Naive B cell (primary cell): ENCODE measurements around the gene NOTCH2. TPM values are rescaled to one million over a fixed set of nuclear protein-coding genes. Genes with fewer than 3 reads are reported as not detected.
"Not testable (repeated sequence)": the region's sequence is repeated elsewhere in the genome, so short reads cannot be mapped to it uniquely, and the experiment has no call there.

Experiments used
- ATAC-seq, 2 donors: fragments of 150-1000 bp; cut with Tn5 transposase; 2 replicates each; pipeline ENCODE4 v1.10.0; 2021; ENCODE audit warnings: low read depth in 2 of 2, mild to moderate bottlenecking in 2 of 2, moderate library complexity in 2 of 2
- DNase-seq: peaks from one replicate; pipeline ENCODE4 v3.0.0; 2022
- H3K27ac Mint-ChIP-seq, 6 donors: one replicate each; pipeline ENCODE4 v1.8.0; 2020 to 2022; ENCODE audit warnings: mild to moderate bottlenecking in 6 of 6, mixed read lengths in 6 of 6, moderate library complexity in 5 of 6, inconsistent platforms in 2 of 6
- H3K27me3 Mint-ChIP-seq, 3 donors: one replicate each; pipeline ENCODE4 v1.8.0; 2021 to 2022; ENCODE audit warnings: mixed read lengths in 3 of 3, mild to moderate bottlenecking in 1 of 3
- H3K36me3 Mint-ChIP-seq, 2 donors: one replicate each; pipeline ENCODE4 v1.8.0; 2020 to 2022; ENCODE audit warnings: mixed read lengths in 2 of 2, inconsistent platforms in 1 of 2, mild to moderate bottlenecking in 1 of 2
- H3K4me1 Mint-ChIP-seq, 3 donors: one replicate each; pipeline ENCODE4 v1.8.0; 2020 to 2022; ENCODE audit warnings: mixed read lengths in 3 of 3, inconsistent platforms in 1 of 3, mild to moderate bottlenecking in 1 of 3, moderate library complexity in 1 of 3
- H3K4me3 Mint-ChIP-seq, 8 donors: one replicate each; pipeline ENCODE4 v1.8.0; 2020 to 2022; ENCODE audit warnings: mild to moderate bottlenecking in 8 of 8, mixed read lengths in 8 of 8, moderate library complexity in 8 of 8, inconsistent platforms in 2 of 8
- H3K9me3 Mint-ChIP-seq, 7 donors: one replicate each; pipeline ENCODE4 v1.8.0; 2020 to 2022; ENCODE audit warnings: mixed read lengths in 7 of 7, mild to moderate bottlenecking in 5 of 7, inconsistent platforms in 2 of 7, moderate library complexity in 1 of 7
- polyA plus RNA-seq, 6 donors: library from polyadenylated mRNA; unstranded; fragments of 300-500 nt; fragmentation: Illumina TruSeq; gene quantifications; one replicate each; pipeline ENCODE4 v1.2.3, GENCODE V29; 2021; ENCODE audit warnings: low read depth in 6 of 6

NOTCH2 gene
- polyA plus RNA-seq, 6 donors from 2014 or later, result 45.8 to 70.9 (median 64.7) TPM

- H3K9me3 Mint-ChIP-seq, H3K4me3 Mint-ChIP-seq, ATAC-seq, DNase-seq, H3K27me3 Mint-ChIP-seq: not testable (repeated sequence)
- Mint-ChIP-seq H3K27ac (peak overlapping the region in 2 of 6 donors; percentile 27 to 69), H3K4me1 (peaks cover 5 to 32% (median 18%) of the 10 kb centered on the region in 3 donors), H3K36me3 (peaks cover 24 to 28% of the 10 kb centered on the region in 2 donors)
Measured at GRCh38 chr1:119977113-119977736, 92.2 kb downstream of the NOTCH2 start.

- H3K4me3 Mint-ChIP-seq, ATAC-seq, H3K27ac Mint-ChIP-seq, DNase-seq, H3K9me3 Mint-ChIP-seq, H3K27me3 Mint-ChIP-seq: not testable (repeated sequence)
- Mint-ChIP-seq H3K4me1 (peaks cover 11 to 40% (median 27%) of the 10 kb centered on the region in 3 donors), H3K36me3 (peaks cover 24 to 40% of the 10 kb centered on the region in 2 donors)
Measured at GRCh38 chr1:119975582-119976254, 93.7 kb downstream of the NOTCH2 start.

DNA sequence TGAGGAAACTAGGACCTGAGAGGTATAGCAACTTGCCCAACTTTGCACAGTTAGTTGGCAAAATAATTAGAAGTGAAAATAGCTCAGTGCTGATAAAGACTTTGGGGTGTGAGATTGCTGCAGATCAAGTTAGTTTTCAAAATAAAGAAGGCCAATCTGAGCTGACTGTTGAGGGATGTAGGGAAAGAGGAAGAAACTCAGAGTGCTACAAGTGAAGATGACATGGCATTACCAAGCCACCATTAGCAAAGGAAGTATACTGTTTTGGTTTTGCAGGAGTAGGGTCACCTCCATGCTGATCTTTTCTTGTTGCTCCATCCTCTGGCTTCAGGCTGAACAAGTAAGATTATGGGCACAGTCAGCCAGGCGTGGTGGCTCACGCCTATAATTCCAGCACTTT is 94.5 kb downstream of the NOTCH2 start:
- DNase-seq (no peak), ATAC-seq (no peak)
- no peaks in the 10 kb centered on the region for H3K9me3 Mint-ChIP-seq
- peak overlapping the region in 1 of 6 donors; percentile 5 for H3K27ac Mint-ChIP-seq
- no peak overlapping the region for H3K4me3 Mint-ChIP-seq
- peaks cover 11 to 40% (median 27%) of the 10 kb centered on the region in 3 donors for H3K4me1 Mint-ChIP-seq
- no peaks in the 10 kb centered on the region for H3K27me3 Mint-ChIP-seq
- peaks cover 24 to 43% of the 10 kb centered on the region in 2 donors for H3K36me3 Mint-ChIP-seq

- Mint-ChIP-seq H3K27ac (no peak overlapping the region), H3K36me3 (peaks cover 24 to 49% of the 10 kb centered on the region in 2 donors)
Measured at GRCh38 chr1:119974013-119974412, 95.4 kb downstream of the NOTCH2 start.

GRCh38 chr1:119971710-119972570 is 97.5 kb downstream of the NOTCH2 start:
- H3K4me3 Mint-ChIP-seq, result no peak overlapping the region
- H3K27ac Mint-ChIP-seq, result peak overlapping the region in 2 of 6 donors; percentile 31 to 51
- no peaks in the 10 kb centered on the region for H3K27me3 Mint-ChIP-seq
- H3K9me3 Mint-ChIP-seq, result no peaks in the 10 kb centered on the region
- no peak for DNase-seq
- ATAC-seq, result no peak
- peaks cover 16 to 35% (median 19%) of the 10 kb centered on the region in 3 donors for H3K4me1 Mint-ChIP-seq
- H3K36me3 Mint-ChIP-seq, result peaks cover 19 to 41% of the 10 kb centered on the region in 2 donors

More at GRCh38 chr1:119974013-119974412, 95.4 kb downstream of the NOTCH2 start:
- DNase-seq (no peak), ATAC-seq (no peak)
- Mint-ChIP-seq H3K9me3 (no peaks in the 10 kb centered on the region), H3K4me1 (peaks cover 11 to 40% (median 27%) of the 10 kb centered on the region in 3 donors), H3K27me3 (no peaks in the 10 kb centered on the region), H3K4me3 (no peak overlapping the region)

- ATAC-seq, result no peak
- Mint-ChIP-seq H3K9me3 (no peaks in the 10 kb centered on the region), H3K36me3 (peaks cover 28 to 39% of the 10 kb centered on the region in 2 donors), H3K4me1 (peaks cover 11 to 16% (median 14%) of the 10 kb centered on the region in 3 donors), H3K27me3 (no peaks in the 10 kb centered on the region), H3K4me3 (no peak overlapping the region), H3K27ac (peak overlapping the region in 4 of 6 donors; percentile 19 to 86 (median 66))
- no peak for DNase-seq
Measured at GRCh38 chr1:119968601-119969000, 100.9 kb downstream of the NOTCH2 start.

GRCh38 chr1:119968068-119968492 is 101.4 kb downstream of the NOTCH2 start:
- DNase-seq (peak; percentile 65), ATAC-seq (peak; percentile 98 to 99)
- H3K36me3 Mint-ChIP-seq, result peaks cover 27 to 37% of the 10 kb centered on the region in 2 donors
- peak overlapping the region in 5 of 6 donors; percentile 8 to 86 (median 64) for H3K27ac Mint-ChIP-seq
- H3K4me1 Mint-ChIP-seq, result peaks cover 11 to 14% (median 14%) of the 10 kb centered on the region in 3 donors
- H3K9me3 Mint-ChIP-seq, result no peaks in the 10 kb centered on the region
- no peaks in the 10 kb centered on the region for H3K27me3 Mint-ChIP-seq
- H3K4me3 Mint-ChIP-seq, result no peak overlapping the region

DNA sequence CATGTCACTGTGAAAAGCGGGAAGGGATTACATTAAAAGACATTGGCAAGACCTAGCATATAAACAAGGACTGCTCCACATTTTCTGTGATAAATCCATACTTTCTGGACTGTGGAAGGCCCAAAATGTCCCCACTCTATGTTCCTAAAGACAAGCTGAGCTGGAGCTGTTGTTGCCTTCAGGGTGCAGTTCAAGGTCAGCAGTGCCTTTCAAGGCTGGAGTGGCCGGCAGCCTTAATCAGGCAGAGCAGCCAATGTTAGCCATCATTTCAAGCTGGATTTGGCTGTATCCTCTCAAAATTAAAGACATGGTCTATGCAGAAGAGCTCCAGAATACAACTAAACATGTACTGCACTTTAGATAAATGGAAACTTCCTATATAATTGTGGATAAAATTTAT is 102.8 kb downstream of the NOTCH2 start:
- H3K27me3 Mint-ChIP-seq, result no peaks in the 10 kb centered on the region
- H3K36me3 Mint-ChIP-seq, result peaks cover 36 to 38% of the 10 kb centered on the region in 2 donors
- H3K9me3 Mint-ChIP-seq, result no peaks in the 10 kb centered on the region
- H3K27ac Mint-ChIP-seq, result no peak overlapping the region
- H3K4me1 Mint-ChIP-seq, result peaks cover 9 to 15% (median 12%) of the 10 kb centered on the region in 3 donors
- ATAC-seq (no peak), DNase-seq (no peak)
- no peak overlapping the region for H3K4me3 Mint-ChIP-seq

DNA sequence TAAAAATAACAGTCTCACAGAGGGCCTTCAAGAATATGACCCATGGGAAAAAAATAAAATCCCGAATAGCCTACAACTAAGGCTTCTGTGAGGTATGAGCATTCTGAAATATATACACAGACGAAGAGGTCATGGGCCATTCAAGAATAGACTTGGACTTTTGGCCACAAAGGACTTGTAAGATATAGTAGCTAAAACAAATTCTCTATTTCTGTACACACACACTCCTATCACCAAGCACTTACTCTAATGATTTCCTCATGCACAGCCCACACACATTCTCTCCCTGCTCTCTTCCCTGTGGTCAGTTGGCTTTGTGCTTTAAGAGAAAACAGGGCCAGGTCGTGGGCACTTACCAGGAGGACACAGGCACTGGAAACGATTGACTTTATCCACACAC is 103.4 kb downstream of the NOTCH2 start:
- Mint-ChIP-seq H3K27ac (peak overlapping the region in 2 of 6 donors; percentile 21 to 80), H3K4me1 (peaks cover 5 to 11% (median 6%) of the 10 kb centered on the region in 3 donors)

GRCh38 chr1:119964673-119965363 is 104.6 kb downstream of the NOTCH2 start:
- peak overlapping the region in 1 of 6 donors; percentile 71 for H3K27ac Mint-ChIP-seq
- H3K4me1 Mint-ChIP-seq, result peaks cover 5 to 11% (median 5%) of the 10 kb centered on the region in 3 donors
- no peak for DNase-seq
- no peak for ATAC-seq
- H3K9me3 Mint-ChIP-seq, result no peaks in the 10 kb centered on the region
- H3K4me3 Mint-ChIP-seq, result no peak overlapping the region
- no peaks in the 10 kb centered on the region for H3K27me3 Mint-ChIP-seq
- H3K36me3 Mint-ChIP-seq, result peaks cover 26 to 37% of the 10 kb centered on the region in 2 donors

More for the DNA sequence above, 103.4 kb downstream of the NOTCH2 start:
- DNase-seq (no peak), ATAC-seq (no peak)
- peak overlapping the region in 1 of 8 donors; percentile 10 for H3K4me3 Mint-ChIP-seq
- H3K9me3 Mint-ChIP-seq, result no peaks in the 10 kb centered on the region
- peaks cover 31 to 37% of the 10 kb centered on the region in 2 donors for H3K36me3 Mint-ChIP-seq
- H3K27me3 Mint-ChIP-seq, result no peaks in the 10 kb centered on the region

GRCh38 chr1:119962296-119962968 is 107.0 kb downstream of the NOTCH2 start:
- Mint-ChIP-seq H3K27ac (peak overlapping the region in 2 of 6 donors; percentile 41 to 81), H3K4me1 (peaks cover 0 to 5% (median 5%) of the 10 kb centered on the region in 3 donors), H3K9me3 (no peaks in the 10 kb centered on the region), H3K4me3 (no peak overlapping the region), H3K36me3 (peaks cover 26 to 41% of the 10 kb centered on the region in 2 donors), H3K27me3 (no peaks in the 10 kb centered on the region)
- DNase-seq (no peak), ATAC-seq (no peak)

- no peak overlapping the region for H3K27ac Mint-ChIP-seq
- peaks cover 2 to 5% (median 5%) of the 10 kb centered on the region in 3 donors for H3K4me1 Mint-ChIP-seq
- no peak overlapping the region for H3K4me3 Mint-ChIP-seq
- ATAC-seq (no peak), DNase-seq (no peak)
- peaks cover 19 to 34% of the 10 kb centered on the region in 2 donors for H3K36me3 Mint-ChIP-seq
- H3K27me3 Mint-ChIP-seq, result no peaks in the 10 kb centered on the region
- H3K9me3 Mint-ChIP-seq, result no peaks in the 10 kb centered on the region
Measured at GRCh38 chr1:119960501-119960900, 109.0 kb downstream of the NOTCH2 start.
